B cell (primary cell): ENCODE results near the gene OR2L2. TPM values are rescaled to one million over a fixed set of nuclear protein-coding genes. Genes with fewer than 3 reads are reported as not detected.

Experiments used
- ATAC-seq: fragments of 200-7000 bp; cut with Tn5 transposase; one replicate; pipeline ENCODE4 v1.10.0; 2021; ENCODE audit warnings: low read depth, mild to moderate bottlenecking, moderate number of reproducible peaks, moderate library complexity
- CTCF ChIA-PET: fragments of 350-600 bp; sonication (Branson Sonifier 250); formaldehyde crosslinking; loops from one replicate; lab custom pipeline; 2021; ENCODE audit warnings: antibody characterized with exemption, inconsistent platforms; lab: Charles Lee
- POLR2A ChIA-PET: fragments of 350-600 bp; sonication (Branson Sonifier 250); formaldehyde crosslinking; loops from one replicate; lab custom pipeline; 2021; ENCODE audit warnings: antibody characterized with exemption; lab: Charles Lee
- DNase-seq: peaks from one replicate; pipeline ENCODE4 v3.0.0; 2013
- H2AFZ ChIP-seq: 2 replicates; pipeline ENCODE4 v1.6.1; 2012; ENCODE audit warnings: mild to moderate bottlenecking, low read depth, low read length; ENCODE audit not compliant: insufficient read depth, poor library complexity, severe bottlenecking
- H3K27ac ChIP-seq, 2 donors: 1 replicate in 1 of 2; 2 replicates in 1 of 2; pipeline ENCODE4 v1.5.1; 2012 to 2013; ENCODE audit warnings: low read length in 2 of 2, mild to moderate bottlenecking in 2 of 2, moderate library complexity in 1 of 2
- H3K27me3 ChIP-seq, 4 experiments: fragments of 200-600 bp in 1 of 4; sonication (generic) in 1 of 4; replicated peaks in 1 of 4; 1 replicate in 2 of 4; 2 replicates in 2 of 4; pipeline versions ENCODE4 v1.6.1 to v1.7.0; 2013 to 2016; ENCODE audit warnings: low read length in 3 of 4, mild to moderate bottlenecking in 2 of 4, mixed read lengths in 1 of 4, moderate library complexity in 1 of 4; ENCODE audit not compliant: insufficient read depth in 4 of 4, control insufficient read depth in 3 of 4; ENCODE audit errors: control extremely low read depth in 1 of 4
- H3K36me3 ChIP-seq, 2 experiments: replicated peaks in 1 of 2; 1 replicate in 1 of 2; 2 replicates in 1 of 2; pipeline versions ENCODE4 v1.6.1 to v1.7.1; 2013; ENCODE audit warnings: low read length in 1 of 2; ENCODE audit not compliant: insufficient read depth in 2 of 2, control insufficient read depth in 1 of 2; ENCODE audit errors: control extremely low read depth in 1 of 2, extremely low read depth in 1 of 2
- H3K4me1 ChIP-seq, 2 donors: fragments of 200-600 bp in 1 of 2; sonication (generic) in 1 of 2; 1 replicate in 1 of 2; 2 replicates in 1 of 2; pipeline versions ENCODE4 v1.5.1 to v1.6.1; 2013 to 2017; ENCODE audit warnings: low read length in 2 of 2; ENCODE audit not compliant: control insufficient read depth in 2 of 2, insufficient read depth in 2 of 2
- H3K4me2 ChIP-seq: replicated peaks from 2 replicates; pipeline ENCODE3; 2012; ENCODE audit warnings: mild to moderate bottlenecking, low read depth, low read length; ENCODE audit not compliant: poor library complexity, severe bottlenecking
- H3K4me3 ChIP-seq, 5 experiments: fragments of 200-600 bp in 1 of 5; sonication (generic) in 1 of 5; 1 replicate in 3 of 5; 2 replicates in 2 of 5; pipeline versions ENCODE4 v1.5.1 to v1.7.0; 2011 to 2016; ENCODE audit warnings: low read length in 4 of 5, mild to moderate bottlenecking in 4 of 5, low read depth in 2 of 5, control low read depth in 1 of 5, moderate library complexity in 1 of 5; ENCODE audit not compliant: insufficient read depth in 1 of 5; ENCODE audit errors: control extremely low read depth in 1 of 5, extremely low read depth in 1 of 5
- H3K79me2 ChIP-seq: fragments of 200-600 bp; sonication (generic); one replicate; pipeline ENCODE4 v1.6.0; 2016; ENCODE audit warnings: low read length; ENCODE audit not compliant: control insufficient read depth, insufficient read depth
- H3K9ac ChIP-seq: fragments of 200-600 bp; sonication (generic); 2 replicates; pipeline ENCODE4 v1.6.1; 2017; ENCODE audit warnings: mild to moderate bottlenecking, low read length, moderate library complexity
- H3K9me3 ChIP-seq, 3 donors: one replicate each; pipeline versions ENCODE4 v1.6.1 to v1.7.1; 2013; ENCODE audit warnings: low read length in 2 of 3; ENCODE audit not compliant: control insufficient read depth in 2 of 3, insufficient read depth in 1 of 3; ENCODE audit errors: control extremely low read depth in 1 of 3
- H4K20me1 ChIP-seq: 2 replicates; pipeline ENCODE4 v1.6.0; 2012; ENCODE audit warnings: mild to moderate bottlenecking, low read length; ENCODE audit not compliant: insufficient read depth, control insufficient read depth, poor library complexity, severe bottlenecking
- H3K27ac Mint-ChIP-seq: one replicate; pipeline ENCODE4 v1.8.0; 2021; ENCODE audit warnings: mixed read lengths
- H3K27me3 Mint-ChIP-seq: one replicate; pipeline ENCODE4 v1.8.0; 2021; ENCODE audit warnings: mixed read lengths
- H3K4me1 Mint-ChIP-seq: one replicate; pipeline ENCODE4 v1.8.0; 2021; ENCODE audit warnings: mixed read lengths
- H3K4me3 Mint-ChIP-seq: one replicate; pipeline ENCODE4 v1.8.0; 2021; ENCODE audit warnings: mixed read lengths
- H3K9me3 Mint-ChIP-seq: one replicate; pipeline ENCODE4 v1.8.0; 2022; ENCODE audit warnings: mixed read lengths; ENCODE audit not compliant: insufficient read depth
- CTCF ChIP-seq: fragments of 200-600 bp; IDR thresholded peaks from one replicate; pipeline ENCODE4 v1.8.0; 2022; ENCODE audit warnings: antibody characterized with exemption, mild to moderate bottlenecking
- EZH2 ChIP-seq: IDR thresholded peaks from 2 replicates; pipeline ENCODE4 v1.6.1; 2012; ENCODE audit warnings: borderline replicate concordance, low read depth, mild to moderate bottlenecking, moderate library complexity, low read length; ENCODE audit not compliant: insufficient read depth, poor library complexity, severe bottlenecking
- WGBS: methylation state at CpG from one replicate; pipeline ENCODE4 v1.1.5; 2013; ENCODE audit warnings: missing lambda C conversion rate; ENCODE audit not compliant: insufficient coverage; 5-methylcytosine and 5-hydroxymethylcytosine counted together
- intact Hi-C: fragments of 100-400 bp; cut with micrococcal nuclease; formaldehyde crosslinking; loops from one replicate; pipeline ENCODE4 v1.10.0; 2022
- polyA plus RNA-seq: library from polyadenylated mRNA; depleted of rRNA; stranded (reverse); fragments of >200 nt; gene quantifications from 2 replicates; pipeline ENCODE4 v1.2.3, GENCODE V29; 2012
- total RNA-seq, 2 donors: library from RNA; stranded (reverse); fragments of 120-200 nt in 1 of 2; gene quantifications; 1 replicate in 1 of 2; 2 replicates in 1 of 2; pipeline versions ENCODE4 v1.2.3 to v1.2.4, GENCODE V29; 2013 to 2022

The OR2L2 gene
- total and polyA plus RNA-seq, 2 donors (not counting 1 experiment from before 2014, with no cell fraction given) = 0.52 to 1.7 TPM

- CTCF ChIA-PET = no interaction called here
- Histone ChIP-seq H3K79me2 (no peaks in the 10 kb centered on the region), H3K4me2 (no peak overlapping the region), H3K9me3 (peaks cover 0 to 6% (median 0%) of the 10 kb centered on the region in 3 donors), H3K27ac (no peak overlapping the region), H3K27me3 (no peaks in the 10 kb centered on the region), H3K4me1 (no peaks in the 10 kb centered on the region), H4K20me1 (no peaks in the 10 kb centered on the region), H3K9ac (no peak overlapping the region), H3K36me3 (no peaks in the 10 kb centered on the region), H3K4me3 (no peak overlapping the region), H2AFZ (no peak overlapping the region)
- intact Hi-C loops = no loop called here
- no CpG with 5 or more reads among the region's 5 CpGs for WGBS
- TF ChIP-seq CTCF = no peak
- no peak for TF ChIP-seq EZH2
- ATAC-seq (no peak), DNase-seq (no peak)
- peaks cover 4% of the 10 kb centered on the region for H3K9me3 Mint-ChIP-seq
- H3K27me3 Mint-ChIP-seq = no peaks in the 10 kb centered on the region
- no peak overlapping the region for H3K27ac Mint-ChIP-seq
- POLR2A ChIA-PET = no interaction called here
- H3K4me1 Mint-ChIP-seq = no peaks in the 10 kb centered on the region
- no peak overlapping the region for H3K4me3 Mint-ChIP-seq
Measured at GRCh38 chr1:248045209-248045608, 15.3 kb downstream of the OR2L2 start.

GRCh38 chr1:248046536-248046935 is 16.7 kb downstream of the OR2L2 start, which contains the start of gene OR2L3:
TSS of gene OR2L3 (plus strand) at chr1:248046836. CDS start at chr1:248060682, 13,846 bp downstream.
- ATAC-seq (no peak), DNase-seq (no peak)
- Mint-ChIP-seq H3K9me3 (peaks cover 4% of the 10 kb centered on the region), H3K27ac (no peak within 1 kb of the TSS), H3K27me3 (no peaks in the 10 kb centered on the region), H3K4me3 (no peak within 1 kb of the TSS), H3K4me1 (no peaks in the 10 kb centered on the region)
- ChIA-PET POLR2A (no interaction called here), CTCF (no interaction called here)
- intact Hi-C loops = no loop called here
- Histone ChIP-seq H3K9ac (no peak within 1 kb of the TSS), H3K36me3 (no peaks in the 10 kb centered on the region), H4K20me1 (no peaks in the 10 kb centered on the region), H3K79me2 (no peaks in the 10 kb centered on the region), H3K4me3 (no peak within 1 kb of the TSS), H3K4me2 (no peak within 1 kb of the TSS), H3K27ac (no peak within 1 kb of the TSS), H3K27me3 (no peaks in the 10 kb centered on the region), H2AFZ (no peak within 1 kb of the TSS), H3K4me1 (no peaks in the 10 kb centered on the region), H3K9me3 (peaks cover 0 to 6% (median 0%) of the 10 kb centered on the region in 3 donors)
- WGBS = no CpG with 5 or more reads among the region's 2 CpGs
- TF ChIP-seq CTCF = no peak
- TF ChIP-seq EZH2 = no peak
